A204.1 (cell line): ENCODE data around the gene IFNG-AS1.

Source experiments
- FAIRE-seq: peaks from 2 replicates; lab custom pipeline; 2012; peaks lifted over from hg19 to GRCh38; lab: Jason Lieb, UNC

Gene IFNG-AS1

GRCh38 chr12:67994046-67994445 is 4.8 kb downstream of the IFNG-AS1 start:
- no peak for FAIRE-seq

DNA sequence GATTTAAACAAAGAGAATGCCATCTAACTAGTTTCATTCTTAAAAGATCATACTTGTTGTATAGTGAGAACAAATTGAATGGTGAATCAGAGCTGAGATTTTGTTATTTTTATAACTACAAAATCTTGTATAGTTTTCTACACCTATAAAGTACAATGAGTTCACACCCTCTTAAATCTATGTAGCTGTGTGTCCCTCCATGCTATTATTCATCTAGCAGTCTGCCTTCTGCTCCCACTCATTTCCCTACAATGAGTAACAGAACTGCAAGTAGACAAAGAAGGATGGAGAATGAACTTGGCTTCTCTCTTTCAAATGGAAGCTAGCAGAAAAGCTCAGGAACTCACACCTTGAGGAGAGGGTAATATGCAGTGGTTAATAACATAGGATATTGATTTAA is 7.1 kb downstream of the IFNG-AS1 start:
- no peak for FAIRE-seq

- no peak for FAIRE-seq
These were observed 9.1 kb downstream of the IFNG-AS1 start for GRCh38 chr12:67998379-67998778.

DNA sequence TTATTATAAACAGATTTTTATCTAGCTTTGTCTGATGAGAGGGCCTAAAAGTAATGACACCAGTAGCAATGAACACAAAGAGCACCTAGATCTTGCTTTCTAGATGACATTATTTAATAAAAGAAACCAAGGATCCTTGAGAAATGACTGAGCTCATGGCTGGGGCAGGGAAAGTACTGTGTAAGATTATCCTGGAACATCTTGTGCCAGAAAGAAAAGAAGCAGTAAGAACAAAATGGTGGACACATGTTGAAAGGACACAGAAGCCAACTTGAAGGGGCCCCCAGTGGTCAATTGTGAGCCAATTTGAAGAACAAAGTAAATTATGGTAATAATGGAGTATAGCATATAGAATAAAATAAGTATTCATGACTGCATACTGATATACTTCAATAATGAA is 10.0 kb downstream of the IFNG-AS1 start:
- FAIRE-seq = no peak

- no peak for FAIRE-seq
These were observed 12.5 kb downstream of the IFNG-AS1 start for GRCh38 chr12:68001486-68002466.

DNA sequence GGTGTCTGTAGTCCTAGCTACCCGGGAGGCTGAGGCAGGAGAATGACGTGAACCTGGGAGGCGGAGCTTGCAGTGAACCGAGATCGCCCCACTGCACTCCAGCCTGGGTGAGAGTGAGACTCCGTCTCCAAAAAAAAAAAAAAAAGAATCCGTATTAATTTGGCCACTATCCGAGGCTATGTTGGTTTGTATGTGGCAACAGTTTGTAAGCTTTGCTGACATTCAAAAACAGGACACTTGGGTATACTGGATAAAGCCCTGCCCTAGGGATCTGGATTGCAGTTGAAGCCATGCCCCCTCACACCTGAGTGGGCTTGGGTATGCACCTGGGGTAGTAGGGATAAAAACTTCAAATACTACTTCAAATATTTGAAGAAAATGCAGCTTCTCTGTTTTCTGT is 14.5 kb downstream of the IFNG-AS1 start:
- FAIRE-seq = no peak

- FAIRE-seq = no peak
These were observed 17.8 kb downstream of the IFNG-AS1 start for GRCh38 chr12:68007033-68007432.

- FAIRE-seq = no peak
These were observed 18.2 kb downstream of the IFNG-AS1 start for GRCh38 chr12:68007466-68007865.

DNA sequence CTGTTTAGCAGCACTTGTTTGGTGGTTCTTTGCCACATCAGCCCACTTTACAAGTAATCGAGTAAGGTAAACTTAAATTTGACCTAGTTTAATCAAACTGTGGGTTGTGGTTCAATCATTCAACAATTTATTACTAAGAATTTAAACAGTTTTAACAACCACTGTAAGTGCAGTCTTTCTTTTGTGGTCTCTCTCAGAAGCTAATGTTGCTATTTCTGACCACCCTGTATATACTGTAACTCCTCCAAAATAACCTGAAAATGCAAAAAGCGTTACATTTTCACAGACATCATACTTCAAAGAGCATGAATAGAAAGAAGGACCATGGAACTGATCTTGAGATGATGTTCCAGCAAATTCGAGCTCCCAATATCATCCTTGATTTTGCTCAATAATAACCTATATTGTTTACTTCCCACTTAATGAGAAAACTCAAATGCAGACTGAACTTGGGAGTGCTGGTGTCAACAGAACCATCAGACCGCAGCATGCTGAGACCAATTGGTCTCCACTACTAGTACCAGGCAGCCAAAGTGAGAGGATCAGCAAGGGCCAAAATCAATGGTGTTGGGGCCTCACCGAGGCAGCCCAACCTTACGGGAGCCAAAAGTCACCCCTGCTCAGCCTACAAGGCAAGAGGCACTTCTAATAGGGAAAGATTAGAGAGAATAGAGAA is 22.1 kb downstream of the IFNG-AS1 start:
- FAIRE-seq = no peak

DNA sequence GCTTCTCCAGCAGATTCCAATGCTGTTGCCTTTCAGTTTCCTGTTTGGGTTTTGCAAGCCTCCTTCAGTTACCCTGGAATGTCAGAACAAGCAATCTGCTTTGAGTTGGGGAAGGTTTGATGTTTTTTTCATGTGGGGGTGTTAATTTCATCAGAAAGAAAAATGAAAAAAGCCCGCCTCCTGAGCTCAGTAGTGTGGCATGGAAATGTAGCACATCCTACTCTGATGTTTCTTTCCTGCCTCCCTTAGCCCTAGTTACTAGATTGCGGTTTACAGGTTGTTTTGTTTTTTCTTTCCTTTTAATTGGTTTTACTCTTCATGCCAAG is 22.6 kb downstream of the IFNG-AS1 start:
- FAIRE-seq = no peak

DNA sequence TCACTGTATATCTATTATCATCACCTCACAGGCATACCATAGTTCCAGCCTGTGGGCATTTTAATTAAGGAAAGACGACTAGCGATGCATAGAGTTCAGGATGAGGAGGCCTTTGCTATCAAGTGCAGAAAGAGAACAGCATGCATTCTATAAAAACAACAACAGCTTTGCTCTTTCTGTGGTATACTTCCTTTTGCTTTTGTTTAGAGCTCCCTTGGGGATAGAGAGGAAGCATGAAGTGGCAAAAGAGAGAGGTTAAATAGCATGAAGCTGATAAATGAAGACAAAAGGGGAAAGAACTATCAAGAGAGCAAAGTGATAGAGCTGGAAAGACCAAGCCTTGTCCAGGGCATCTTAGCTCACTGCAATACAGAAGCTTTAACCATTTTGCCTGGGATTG is 23.5 kb downstream of the IFNG-AS1 start:
- no peak for FAIRE-seq

- FAIRE-seq = no peak
These were observed 23.9 kb downstream of the IFNG-AS1 start for GRCh38 chr12:68013181-68013580.

- FAIRE-seq = no peak
These were observed 26.9 kb downstream of the IFNG-AS1 start for GRCh38 chr12:68016136-68016535.

- FAIRE-seq = no peak
These were observed 29.1 kb downstream of the IFNG-AS1 start for GRCh38 chr12:68018315-68018714.

DNA sequence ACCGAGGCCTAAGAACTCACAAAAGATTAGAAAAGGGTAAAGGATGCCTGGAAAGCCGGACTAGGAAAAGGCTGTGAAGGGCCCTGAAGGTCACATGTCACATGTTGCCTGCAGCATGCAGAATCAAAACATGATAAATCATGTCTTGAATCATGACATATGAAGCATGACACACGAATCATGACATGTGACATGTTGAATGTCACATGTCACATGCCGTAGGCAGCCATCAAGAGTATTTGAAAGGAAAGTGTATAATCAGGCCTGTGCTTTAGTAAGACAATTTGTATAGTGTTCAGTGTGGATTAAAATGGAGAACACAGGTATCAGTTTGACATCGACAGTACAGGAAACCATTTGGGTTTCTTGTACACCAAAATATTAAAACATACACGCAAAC is 30.8 kb downstream of the IFNG-AS1 start:
- FAIRE-seq = no peak

- no peak for FAIRE-seq
These were observed 31.5 kb downstream of the IFNG-AS1 start for GRCh38 chr12:68020699-68021098.

- FAIRE-seq = no peak
These were observed 39.4 kb downstream of the IFNG-AS1 start for GRCh38 chr12:68028647-68029046.

DNA sequence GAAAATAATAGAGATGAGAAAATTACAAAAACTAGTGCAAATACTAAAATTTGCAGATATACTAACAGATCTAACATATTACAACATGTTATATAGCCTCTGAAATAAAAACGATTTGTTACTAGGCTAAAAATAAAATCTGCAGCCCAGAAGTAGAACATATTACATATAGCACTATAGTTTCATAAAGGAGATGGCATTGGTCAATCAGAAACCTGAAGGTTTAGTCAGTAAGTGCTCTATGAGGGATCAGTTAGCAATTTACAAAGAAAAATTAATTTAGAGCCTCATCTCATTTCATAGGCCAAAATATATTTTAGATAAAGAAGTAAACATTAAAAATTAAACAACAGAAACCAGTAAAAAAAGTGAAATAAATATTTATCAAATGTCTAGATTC is 41.0 kb downstream of the IFNG-AS1 start:
- no peak for FAIRE-seq

GRCh38 chr12:68031174-68031573 is 41.9 kb downstream of the IFNG-AS1 start:
- FAIRE-seq = no peak

- no peak for FAIRE-seq
These were observed 42.9 kb downstream of the IFNG-AS1 start for GRCh38 chr12:68031881-68032739.

DNA sequence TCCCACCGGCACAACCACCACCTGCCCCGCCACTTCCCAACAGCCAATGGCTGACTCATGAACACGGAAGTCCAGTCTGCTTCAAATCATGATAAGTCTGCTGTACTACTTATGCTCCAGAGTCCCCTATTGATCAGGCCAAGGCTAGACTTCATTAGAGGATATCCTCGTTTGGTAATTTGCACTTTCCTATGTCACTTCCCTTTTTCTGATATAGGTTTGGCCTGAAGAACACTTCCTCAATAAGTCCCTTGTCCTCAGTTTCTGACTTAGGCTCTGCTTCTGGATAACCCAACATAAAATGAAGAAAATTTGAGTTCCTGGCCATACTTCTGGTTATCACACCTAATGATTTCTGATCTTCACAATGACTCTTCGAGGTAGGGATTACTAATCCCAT is 45.3 kb downstream of the IFNG-AS1 start:
- no peak for FAIRE-seq

DNA sequence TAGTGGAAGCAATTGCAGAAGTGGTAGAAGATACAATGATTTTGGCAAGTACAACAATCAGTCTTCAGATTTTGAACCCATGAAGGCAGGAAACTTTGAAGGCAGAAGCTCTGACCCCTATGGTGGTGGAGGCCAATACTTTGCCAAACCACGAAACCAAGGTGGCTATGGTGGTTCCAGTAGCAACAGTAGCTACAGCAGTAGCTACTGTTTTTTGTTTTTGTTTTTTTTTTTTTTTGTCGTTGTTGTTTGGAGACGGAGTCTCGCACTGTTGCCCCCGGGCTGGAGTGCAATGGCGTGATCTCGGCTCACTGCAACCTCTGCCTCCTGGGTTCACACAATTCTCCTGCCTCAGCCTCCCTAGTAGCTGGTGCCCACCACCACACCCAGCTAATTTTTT is 47.4 kb downstream of the IFNG-AS1 start:
- FAIRE-seq = no peak
